HT1080 (cell line): ENCODE measurements around the gene OR2M7. TPM values are rescaled to one million over a fixed set of nuclear protein-coding genes. Genes with fewer than 3 reads are reported as not detected.
A peak's percentile ranks its signal among the peaks of the same experiment; 100 is the strongest.
"Not testable (repeated sequence)": the region's sequence is repeated elsewhere in the genome, so short reads cannot be mapped to it uniquely, and the experiment has no call there.

Experiments used
- DNase-seq: peaks from one replicate; pipeline ENCODE4 v3.0.0-alpha.2; 2015; ENCODE audit warnings: low read depth
- polyA plus RNA-seq, 2 experiments: library from polyadenylated mRNA; depleted of rRNA; stranded (reverse); fragments of >200 nt; gene quantifications; 2 replicates each; pipeline ENCODE4 v1.2.3, GENCODE V29; 2015
- total RNA-seq: library from RNA; depleted of rRNA; stranded (reverse); fragments of >200 nt; shearing (Covaris generic); gene quantifications from 2 replicates; pipeline ENCODE4 v1.2.3, GENCODE V29; 2014; rRNA removed

OR2M7 gene
- total RNA-seq: not detected in 2 replicates
- not detected in 2 replicates for polyA plus RNA-seq (2015; cell fraction: cytosol; rRNA removed)
- polyA plus RNA-seq (2015; cell fraction: nucleus; rRNA removed): not detected in 2 replicates

GRCh38 chr1:248324468-248324867, at the start of gene OR2M7:
OR2M7 (minus strand) TSS chr1:248324568; CDS start chr1:248324568, 0 bp downstream.
- DNase-seq: no peak

- DNase-seq: peak; percentile 22
Measured at GRCh38 chr1:248373761-248374160, 49.4 kb upstream of the OR2M7 start.

- peak; percentile 5 for DNase-seq
Measured at GRCh38 chr1:248372394-248372793, 48.0 kb upstream of the OR2M7 start.

- DNase-seq: no peak
Measured at GRCh38 chr1:248366609-248367008, 42.2 kb upstream of the OR2M7 start.

GRCh38 chr1:248361121-248361715, 36.9 kb upstream of the OR2M7 start, which contains the start of gene OR2T4:
OR2T4 (plus strand) TSS chr1:248361665; CDS start chr1:248361665, 0 bp downstream.
- peak; percentile 25 for DNase-seq

- no peak for DNase-seq
Measured at GRCh38 chr1:248359415-248359814, 35.0 kb upstream of the OR2M7 start.

- DNase-seq: no peak
Measured at GRCh38 chr1:248348475-248348874, 24.1 kb upstream of the OR2M7 start, which contains the start of gene OR14C36. OR14C36 (plus strand) TSS chr1:248348775; CDS start chr1:248348775, 0 bp downstream.

GRCh38 chr1:248343451-248343850, 19.1 kb upstream of the OR2M7 start:
- DNase-seq: no peak

- no peak for DNase-seq
Measured at GRCh38 chr1:248316796-248317195, 7.6 kb downstream of the OR2M7 start.

- DNase-seq: not testable (repeated sequence)
Measured at GRCh38 chr1:248306740-248307139, 17.6 kb downstream of the OR2M7 start.

GRCh38 chr1:248306103-248306502, 18.3 kb downstream of the OR2M7 start:
- no peak for DNase-seq

- DNase-seq: not testable (repeated sequence)
Measured at GRCh38 chr1:248305672-248306071, 18.7 kb downstream of the OR2M7 start.

- no peak for DNase-seq
Measured at GRCh38 chr1:248303324-248303723, 21.0 kb downstream of the OR2M7 start, which contains the start of gene OR2T12. OR2T12 (minus strand) TSS chr1:248303424; CDS start chr1:248295578, 7,846 bp downstream.

GRCh38 chr1:248288391-248288790, 36.0 kb downstream of the OR2M7 start:
- no peak for DNase-seq

GRCh38 chr1:248277876-248278275, 46.5 kb downstream of the OR2M7 start, which contains the start of gene OR2T33:
OR2T33 (minus strand) TSS chr1:248277976; CDS start chr1:248273814, 4,162 bp downstream.
- no peak for DNase-seq

Other genes starting within 250 kb of the OR2M7 start
- not detected in 2 replicates for gene OR2L13, start 229.4 kb downstream of the OR2M7 start, total RNA-seq
- gene OR2M5, start 179.4 kb downstream of the OR2M7 start, total RNA-seq: not detected in 2 replicates
- gene OR2M2, start 149.7 kb downstream of the OR2M7 start, total RNA-seq: not detected in 2 replicates
- gene OR2M3, start 127.3 kb downstream of the OR2M7 start, total RNA-seq: 0.02 TPM in 1 of 2 replicates, not detected in the other
- 0.05 and 0.10 TPM in 2 replicates for gene OR2M4, start 93.2 kb downstream of the OR2M7 start, total RNA-seq
- 0.08 TPM in 1 of 2 replicates, not detected in the other for gene OR2T33, start 46.6 kb downstream of the OR2M7 start, total RNA-seq
- not detected in 2 replicates for gene OR2T12, start 21.1 kb downstream of the OR2M7 start, total RNA-seq
- not detected in 2 replicates for gene OR14C36, start 24.2 kb upstream of the OR2M7 start, total RNA-seq
- gene OR2T4, start 37.1 kb upstream of the OR2M7 start, total RNA-seq: not detected in 2 replicates
- gene OR2T6, start 51.2 kb upstream of the OR2M7 start, total RNA-seq: not detected in 2 replicates
- gene OR2T1, start 78.5 kb upstream of the OR2M7 start, total RNA-seq: not detected in 2 replicates
- not detected in 2 replicates for gene OR2T2, start 121.1 kb upstream of the OR2M7 start, total RNA-seq
- not detected in 2 replicates for gene OR2T3, start 148.8 kb upstream of the OR2M7 start, total RNA-seq
- not detected in 2 replicates for gene OR2T5, start 164.0 kb upstream of the OR2M7 start, total RNA-seq
- not detected in 2 replicates for gene OR2G6, start 183.5 kb upstream of the OR2M7 start, total RNA-seq
- gene OR2T29, start 238.2 kb upstream of the OR2M7 start, total RNA-seq: not detected in 2 replicates